NCI-H446 treated with DMSO at 0.1 percent for 48 hours (cell line): Measurements from ENCODE around the gene ZNF723.
"Not testable (repeated sequence)": the region's sequence is repeated elsewhere in the genome, so short reads cannot be mapped to it uniquely, and the experiment has no call there.

ENCODE experiments used
- DNase-seq: peaks from one replicate; lab custom pipeline; 2025; lab: John Stamatoyannopoulos, UW

Gene ZNF723

DNA sequence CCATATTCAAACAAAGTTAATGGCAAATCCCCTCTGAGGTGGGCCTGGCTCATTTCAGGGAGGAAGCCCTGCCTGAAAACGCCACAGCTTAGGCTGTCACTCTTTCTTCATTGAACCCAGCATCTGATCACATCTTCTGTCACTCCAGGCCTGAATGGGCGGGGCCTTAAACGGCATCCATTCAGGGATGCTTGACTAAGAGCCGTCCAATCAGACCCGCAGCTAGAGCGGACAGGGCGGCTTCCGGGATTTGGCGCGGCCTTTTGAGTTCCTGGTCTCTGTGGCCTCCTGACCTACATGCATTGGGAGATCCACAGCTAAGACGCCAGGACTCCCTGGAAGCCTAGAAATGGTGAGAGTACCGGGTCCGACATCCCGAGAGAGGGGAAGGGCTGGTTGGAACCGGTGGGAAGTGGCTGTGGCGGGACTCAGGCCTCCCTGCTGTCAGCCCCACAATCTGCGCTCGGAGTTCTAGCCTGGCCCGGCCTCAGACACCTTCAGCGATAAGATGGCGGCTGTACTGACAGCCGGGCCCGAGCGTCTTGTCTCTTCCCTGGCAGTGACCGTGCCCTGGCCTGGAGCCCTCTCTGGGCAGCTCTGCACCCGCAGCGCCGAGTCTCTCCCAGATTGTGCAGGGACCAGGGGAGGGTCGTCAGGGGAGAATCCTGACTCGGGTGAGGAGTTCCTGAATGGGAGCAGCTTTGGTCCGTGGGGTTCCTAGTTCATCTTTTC is at the start of gene ZNF723:
TSS of gene ZNF723 (plus strand) at position 261 of the 732 bp plus-strand sequence. CDS start at position 350, 89 bp downstream.
- DNase-seq, result no peak

DNA sequence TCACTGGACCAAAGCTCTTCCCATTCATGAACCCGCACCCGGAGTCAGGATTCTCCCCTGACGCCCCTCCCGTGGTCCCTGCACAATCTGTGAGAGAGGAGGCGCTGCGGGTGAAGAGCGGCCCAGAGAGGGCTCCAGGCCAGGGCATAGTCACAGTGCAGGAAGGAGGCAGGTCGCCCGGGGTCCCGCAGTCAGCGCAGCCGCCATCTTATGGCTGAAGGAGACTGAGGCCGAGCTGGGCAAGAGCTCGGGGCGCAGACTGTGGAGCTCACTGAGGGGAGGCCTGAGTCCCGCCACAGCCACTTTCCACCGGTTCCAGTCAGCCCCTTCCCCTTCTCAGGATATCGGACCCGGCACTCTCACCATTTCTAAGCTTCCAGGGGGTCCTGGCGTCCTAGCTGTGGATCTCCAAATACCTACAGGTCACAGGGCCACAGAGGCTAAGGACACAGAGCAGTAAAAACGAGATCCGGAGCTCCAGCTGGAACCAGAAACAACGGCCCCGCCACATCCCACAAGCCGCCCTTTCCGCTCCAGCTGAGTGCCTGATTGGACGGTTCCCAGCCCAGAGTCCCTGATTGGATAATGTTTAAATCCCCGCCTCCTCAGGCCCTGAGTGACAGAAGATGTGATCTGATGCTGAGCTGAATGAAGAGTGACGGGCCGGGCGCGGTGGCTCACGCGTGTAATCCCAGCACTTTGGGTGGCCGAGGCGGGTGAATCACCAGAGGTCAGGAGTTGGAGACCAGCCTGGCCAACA is 48.3 kb upstream of the ZNF723 start, which contains the start of gene ZNF99:
TSS of gene ZNF99 (minus strand) at position 501 of the 760 bp plus-strand sequence. CDS start at position 366, 135 bp downstream.
- DNase-seq, result no peak

- DNase-seq, result not testable (repeated sequence)
Measured at GRCh38 chr19:22792863-22793262, 39.2 kb upstream of the ZNF723 start.

GRCh38 chr19:22797040-22797439 is 35.1 kb upstream of the ZNF723 start:
- DNase-seq, result no peak

- no peak for DNase-seq
Measured at GRCh38 chr19:22806418-22806817, 25.7 kb upstream of the ZNF723 start.

GRCh38 chr19:22807061-22807835 is 24.8 kb upstream of the ZNF723 start:
- no peak for DNase-seq

GRCh38 chr19:22814124-22814523 is 18.0 kb upstream of the ZNF723 start:
- no peak for DNase-seq

- no peak for DNase-seq
Measured at GRCh38 chr19:22831211-22831610, 880 bp upstream of the ZNF723 start.

DNA sequence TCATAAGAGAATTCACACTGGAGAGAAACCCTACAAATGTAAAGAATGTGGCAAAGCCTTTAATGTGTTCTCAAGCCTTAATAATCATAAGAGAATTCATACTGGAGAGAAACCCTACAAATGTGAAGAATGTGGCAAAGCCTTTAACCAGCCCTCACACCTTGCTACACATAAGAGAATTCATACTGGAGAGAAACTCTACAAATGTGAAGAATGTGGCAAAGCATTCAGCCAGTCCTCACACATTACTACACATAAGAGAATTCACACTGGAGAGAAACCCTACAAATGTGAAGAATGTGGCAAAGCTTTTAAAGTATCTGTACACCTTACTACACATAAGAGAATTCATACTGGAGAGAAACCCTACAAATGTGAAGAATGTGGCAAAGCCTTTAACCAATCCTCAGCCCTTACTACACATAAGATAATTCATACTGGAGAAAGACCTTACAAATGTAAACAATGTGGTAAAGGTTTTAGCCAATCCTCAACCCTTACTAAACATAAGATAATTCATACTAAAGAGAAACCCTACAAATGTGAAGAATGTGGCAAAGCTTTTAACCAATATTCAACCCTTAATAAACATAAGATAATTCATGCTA is 25.7 kb downstream of the ZNF723 start:
- DNase-seq, result not testable (repeated sequence)

DNA sequence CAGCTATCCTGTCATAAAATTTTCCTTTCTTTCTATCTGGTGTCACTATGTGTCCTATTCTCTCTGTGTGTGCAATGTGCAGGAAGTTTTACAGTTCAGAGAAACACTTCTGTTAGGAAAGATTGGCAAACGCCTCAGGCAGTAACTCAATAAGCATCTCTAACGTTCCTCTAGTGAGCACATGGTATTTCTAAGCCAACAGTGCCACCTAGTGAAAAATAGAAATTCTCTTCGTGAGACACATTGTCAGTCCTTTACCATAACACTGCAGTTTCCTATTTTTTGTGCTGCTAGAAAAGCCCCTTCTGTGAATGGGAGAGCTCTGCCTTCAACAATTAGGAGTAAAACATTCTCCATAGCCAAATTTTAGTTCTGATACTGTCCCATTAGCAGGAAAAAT is 50.7 kb downstream of the ZNF723 start:
- DNase-seq, result no peak

- no peak for DNase-seq
Measured at GRCh38 chr19:22893855-22894270, 61.8 kb downstream of the ZNF723 start.

GRCh38 chr19:22901431-22902130 is 69.5 kb downstream of the ZNF723 start:
- no peak for DNase-seq
